Measurements from ENCODE around the gene BTBD9.

- TF ChIP-seq, protein P1, sequence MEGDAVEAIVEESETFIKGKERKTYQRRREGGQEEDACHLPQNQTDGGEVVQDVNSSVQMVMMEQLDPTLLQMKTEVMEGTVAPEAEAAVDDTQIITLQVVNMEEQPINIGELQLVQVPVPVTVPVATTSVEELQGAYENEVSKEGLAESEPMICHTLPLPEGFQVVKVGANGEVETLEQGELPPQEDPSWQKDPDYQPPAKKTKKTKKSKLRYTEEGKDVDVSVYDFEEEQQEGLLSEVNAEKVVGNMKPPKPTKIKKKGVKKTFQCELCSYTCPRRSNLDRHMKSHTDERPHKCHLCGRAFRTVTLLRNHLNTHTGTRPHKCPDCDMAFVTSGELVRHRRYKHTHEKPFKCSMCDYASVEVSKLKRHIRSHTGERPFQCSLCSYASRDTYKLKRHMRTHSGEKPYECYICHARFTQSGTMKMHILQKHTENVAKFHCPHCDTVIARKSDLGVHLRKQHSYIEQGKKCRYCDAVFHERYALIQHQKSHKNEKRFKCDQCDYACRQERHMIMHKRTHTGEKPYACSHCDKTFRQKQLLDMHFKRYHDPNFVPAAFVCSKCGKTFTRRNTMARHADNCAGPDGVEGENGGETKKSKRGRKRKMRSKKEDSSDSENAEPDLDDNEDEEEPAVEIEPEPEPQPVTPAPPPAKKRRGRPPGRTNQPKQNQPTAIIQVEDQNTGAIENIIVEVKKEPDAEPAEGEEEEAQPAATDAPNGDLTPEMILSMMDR (IDR thresholded peaks at IDR 0.05), result no peak
- no peak for TF ChIP-seq POLR2A (IDR thresholded peaks at IDR 0.05)
Observed at GRCh38 chr6:38406096-38406495, 233.6 kb downstream of the BTBD9 start.
